ENCODE measurements around the gene DRAXIN. TPM values are rescaled to one million over a fixed set of nuclear protein-coding genes. Genes with fewer than 3 reads are reported as not detected.

The DRAXIN gene
- total RNA-seq, 4 donors from 2014 or later, result 0.08 to 0.10 (median 0.08) TPM; not detected in 1

DNA sequence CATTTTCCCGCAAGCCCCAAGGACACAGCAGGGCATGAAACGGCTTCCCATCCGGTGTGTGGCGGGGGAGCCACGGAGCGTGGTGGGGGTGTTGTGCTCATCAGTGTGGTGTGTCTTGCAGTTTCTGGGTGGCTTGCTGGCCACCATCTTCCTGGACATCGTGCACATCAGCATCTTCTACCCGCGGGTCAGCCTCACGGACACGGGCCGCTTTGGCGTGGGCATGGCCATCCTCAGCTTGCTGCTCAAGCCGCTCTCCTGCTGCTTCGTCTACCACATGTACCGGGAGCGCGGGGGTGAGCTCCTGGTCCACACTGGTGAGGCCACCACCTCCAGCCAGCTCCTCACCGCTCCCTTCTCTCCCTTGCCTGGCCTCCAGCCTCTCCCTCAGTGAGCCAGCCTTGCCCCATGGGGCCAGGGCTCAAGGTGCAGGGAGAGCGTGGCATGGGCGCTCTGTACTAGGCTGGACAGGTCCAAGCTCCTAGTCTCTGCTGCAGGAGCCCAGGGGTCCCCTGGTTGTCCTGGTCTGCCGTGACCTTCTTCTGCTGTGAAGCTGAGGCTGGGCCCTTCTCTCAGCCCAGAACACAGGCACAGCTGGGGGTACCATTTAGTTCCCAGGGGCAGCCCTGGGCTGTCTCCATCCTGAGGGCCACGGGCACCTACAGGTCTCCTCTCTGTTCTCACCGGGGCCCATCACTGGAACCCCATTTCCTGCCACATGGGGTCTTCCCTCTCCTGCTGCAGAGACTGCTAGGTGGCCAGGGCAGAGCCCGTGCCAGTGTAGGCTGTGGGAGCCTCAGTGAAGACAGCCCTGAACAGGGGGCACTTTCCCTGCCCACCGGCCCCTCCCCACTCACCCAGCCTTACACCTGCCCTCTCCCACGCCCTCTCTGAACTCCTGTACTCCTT, 57.0 kb downstream of the DRAXIN start:
- Histone ChIP-seq H3K27me3 (no peaks in the 10 kb centered on the region), H3K9me3 (no peaks in the 10 kb centered on the region), H3K27ac (no peak overlapping the region), H3K4me1 (peaks cover 8% of the 10 kb centered on the region), H3K36me3 (peaks cover 61% of the 10 kb centered on the region), H3K4me3 (no peak overlapping the region)
- TF ChIP-seq CTCF (IDR thresholded peaks at IDR 0.05) (no peak), POLR2AphosphoS5 (IDR thresholded peaks at IDR 0.05) (no peak), POLR2A (IDR thresholded peaks at IDR 0.05) (no peak), EP300 (IDR thresholded peaks at IDR 0.05) (no peak)
- DNase-seq (ENCODE audit: low spot score in 2 of 2), result no peak
- WGBS, result 92% methylated on average over 24 of the region's 27 CpGs

- no peak overlapping the region for H3K4me3 ChIP-seq
- 69% methylated on average over 9 of the region's 9 CpGs for WGBS
- H3K27ac ChIP-seq, result no peak overlapping the region
- no peak for DNase-seq (ENCODE audit: low spot score in 2 of 2)
- no peaks in the 10 kb centered on the region for H3K27me3 ChIP-seq
- TF ChIP-seq POLR2A (IDR thresholded peaks at IDR 0.05) (no peak), CTCF (IDR thresholded peaks at IDR 0.05) (peak; percentile 46 to 50), POLR2AphosphoS5 (IDR thresholded peaks at IDR 0.05) (no peak), EP300 (IDR thresholded peaks at IDR 0.05) (no peak)
- no peaks in the 10 kb centered on the region for H3K9me3 ChIP-seq
- H3K4me1 ChIP-seq, result peaks cover 8% of the 10 kb centered on the region
- peaks cover 61% of the 10 kb centered on the region for H3K36me3 ChIP-seq
These were observed 57.7 kb downstream of the DRAXIN start for GRCh38 chr1:11749203-11749689.

- H3K36me3 ChIP-seq, result peaks cover 60% of the 10 kb centered on the region
- DNase-seq (ENCODE audit: low spot score in 2 of 2), result no peak
- WGBS, result 100% methylated on average over 2 of the region's 15 CpGs
These were observed 58.5 kb downstream of the DRAXIN start for GRCh38 chr1:11749996-11750395.

GRCh38 chr1:11751087-11751486, 59.6 kb downstream of the DRAXIN start:
- TF ChIP-seq POLR2AphosphoS5 (IDR thresholded peaks at IDR 0.05) (no peak), POLR2A (IDR thresholded peaks at IDR 0.05) (no peak), EP300 (IDR thresholded peaks at IDR 0.05) (no peak), CTCF (IDR thresholded peaks at IDR 0.05) (no peak)
- Histone ChIP-seq H3K4me3 (no peak overlapping the region), H3K9me3 (no peaks in the 10 kb centered on the region), H3K27me3 (no peaks in the 10 kb centered on the region), H3K27ac (no peak overlapping the region), H3K36me3 (peaks cover 49% of the 10 kb centered on the region), H3K4me1 (peaks cover 6% of the 10 kb centered on the region)
- no peak for DNase-seq (ENCODE audit: low spot score in 2 of 2)
- 96% methylated on average over 4 of the region's 9 CpGs for WGBS

More at GRCh38 chr1:11749996-11750395, 58.5 kb downstream of the DRAXIN start:
- Histone ChIP-seq H3K4me3 (no peak overlapping the region), H3K9me3 (no peaks in the 10 kb centered on the region), H3K27me3 (no peaks in the 10 kb centered on the region), H3K4me1 (peaks cover 8% of the 10 kb centered on the region), H3K27ac (no peak overlapping the region)
- TF ChIP-seq POLR2AphosphoS5 (IDR thresholded peaks at IDR 0.05), result no peak
- TF ChIP-seq CTCF (IDR thresholded peaks at IDR 0.05), result no peak
- no peak for TF ChIP-seq EP300 (IDR thresholded peaks at IDR 0.05)
- TF ChIP-seq POLR2A (IDR thresholded peaks at IDR 0.05), result no peak

- no peaks in the 10 kb centered on the region for H3K9me3 ChIP-seq
These were observed 61.0 kb downstream of the DRAXIN start for GRCh38 chr1:11752359-11753088.

More at GRCh38 chr1:11752359-11753088, 61.0 kb downstream of the DRAXIN start:
- Histone ChIP-seq H3K4me3 (no peak overlapping the region), H3K36me3 (peaks cover 38% of the 10 kb centered on the region), H3K4me1 (peaks cover 6% of the 10 kb centered on the region), H3K27ac (no peak overlapping the region), H3K27me3 (no peaks in the 10 kb centered on the region)
- no peak for TF ChIP-seq CTCF (IDR thresholded peaks at IDR 0.05)
- TF ChIP-seq POLR2AphosphoS5 (IDR thresholded peaks at IDR 0.05), result no peak
- TF ChIP-seq EP300 (IDR thresholded peaks at IDR 0.05), result no peak
- TF ChIP-seq POLR2A (IDR thresholded peaks at IDR 0.05), result no peak
- WGBS, result 64% methylated on average over 17 of the region's 17 CpGs
- no peak for DNase-seq (ENCODE audit: low spot score in 2 of 2)

All from suprapubic skin (tissue), 4 donors.